H1 (cell line): ENCODE data around the gene DDB1. TPM values are rescaled to one million over a fixed set of nuclear protein-coding genes. Genes with fewer than 3 reads are reported as not detected.

Experiments
- CTCF ChIA-PET: fragments of 300-600 bp; sonication (Branson Sonifier 250); formaldehyde crosslinking; loops from one replicate; lab custom pipeline; 2021; ENCODE audit not compliant: partially characterized antibody; lab: Charles Lee
- POLR2A ChIA-PET: fragments of 300-600 bp; sonication (Branson Sonifier 250); formaldehyde crosslinking; loops from one replicate; lab custom pipeline; 2021; ENCODE audit warnings: inconsistent platforms; ENCODE audit not compliant: partially characterized antibody; lab: Charles Lee
- DNase-seq, 2 experiments: peaks; one replicate each; pipeline versions ENCODE4 v3.0.0 to v3.0.0-alpha.2; 2010 to 2022; ENCODE audit warnings: low spot score in 2 of 2, low read depth in 1 of 2, mixed read lengths in 1 of 2
- FAIRE-seq: peaks from 2 replicates; lab custom pipeline; 2011; peaks lifted over from hg19 to GRCh38; lab: Jason Lieb, UNC
- H2AFZ ChIP-seq: 2 replicates; pipeline ENCODE4 v1.8.1; 2012; ENCODE audit warnings: low read length, inconsistent platforms
- H2AK5ac ChIP-seq: 2 replicates; pipeline ENCODE4 v1.6.1; 2013; ENCODE audit warnings: low read depth, low read length
- H2BK120ac ChIP-seq: replicated peaks from 2 replicates; pipeline ENCODE3; 2013; ENCODE audit warnings: low read depth, low read length, inconsistent platforms
- H2BK12ac ChIP-seq: 2 replicates; pipeline ENCODE4 v1.6.1; 2013; ENCODE audit warnings: low read depth, low read length
- H2BK15ac ChIP-seq: 2 replicates; pipeline ENCODE4 v1.6.1; 2013; ENCODE audit warnings: low read length
- H2BK20ac ChIP-seq: 2 replicates; pipeline ENCODE4 v1.6.1; 2013; ENCODE audit warnings: low read length
- H2BK5ac ChIP-seq: 2 replicates; pipeline ENCODE4 v1.6.1; 2013; ENCODE audit warnings: low read depth, low read length
- H3K14ac ChIP-seq: 2 replicates; pipeline ENCODE4 v1.6.1; 2013; ENCODE audit warnings: inconsistent platforms; ENCODE audit not compliant: insufficient read length
- H3K18ac ChIP-seq: 2 replicates; pipeline ENCODE4 v1.6.1; 2013; ENCODE audit warnings: low read length; ENCODE audit errors: extremely low read depth
- H3K23ac ChIP-seq: 2 replicates; pipeline ENCODE4 v1.6.1; 2013; ENCODE audit warnings: inconsistent platforms; ENCODE audit not compliant: insufficient read length
- H3K23me2 ChIP-seq: 2 replicates; pipeline ENCODE4 v1.6.1; 2013; ENCODE audit warnings: low read depth, low read length
- H3K27ac ChIP-seq: 2 replicates; pipeline ENCODE4 v1.6.1; 2011; ENCODE audit warnings: low read depth, low read length, inconsistent platforms
- H3K27me3 ChIP-seq, 4 experiments: replicated peaks in 1 of 4; 1 replicate in 1 of 4; 2 replicates in 3 of 4; pipeline versions ENCODE4 v1.6.1 to v1.8.1; 2011 to 2013; ENCODE audit warnings: low read length in 3 of 4, mild to moderate bottlenecking in 3 of 4, inconsistent platforms in 2 of 4, mixed read lengths in 2 of 4, moderate library complexity in 1 of 4; ENCODE audit not compliant: control insufficient read depth in 3 of 4, insufficient read depth in 3 of 4; ENCODE audit errors: extremely low read depth in 1 of 4
- H3K36me3 ChIP-seq, 4 experiments: 2 replicates each; pipeline versions ENCODE4 v1.6.1 to v1.8.1; 2011 to 2013; ENCODE audit warnings: mild to moderate bottlenecking in 4 of 4, low read length in 3 of 4, moderate library complexity in 2 of 4, control low read depth in 1 of 4, inconsistent platforms in 1 of 4; ENCODE audit not compliant: insufficient read depth in 4 of 4, control insufficient read depth in 2 of 4
- H3K4ac ChIP-seq: replicated peaks from 2 replicates; pipeline ENCODE3; 2013; ENCODE audit warnings: low read length, low read depth, mixed read lengths, inconsistent platforms; ENCODE audit not compliant: insufficient read length
- H3K4me1 ChIP-seq, 4 experiments: replicated peaks in 1 of 4; 1 replicate in 1 of 4; 2 replicates in 3 of 4; pipeline versions ENCODE4 v1.6.1 to v1.8.1; 2011 to 2013; ENCODE audit warnings: low read length in 3 of 4, inconsistent platforms in 2 of 4, mixed read lengths in 1 of 4; ENCODE audit not compliant: insufficient read depth in 4 of 4, control insufficient read depth in 3 of 4
- H3K4me2 ChIP-seq, 2 experiments: 2 replicates each; pipeline versions ENCODE4 v1.6.1 to v1.8.1; 2011 to 2013; ENCODE audit warnings: low read depth in 2 of 2, low read length in 2 of 2, control low read depth in 1 of 2, inconsistent platforms in 1 of 2, mild to moderate bottlenecking in 1 of 2; ENCODE audit not compliant: insufficient read depth in 1 of 2
- H3K4me3 ChIP-seq, 4 experiments: fragments of 200-600, 300-600 bp in 1 of 4; sonication (generic), shearing (Covaris generic), sonication (Bioruptor Twin) in 1 of 4; 2 replicates each; pipeline versions ENCODE4 v1.5.1 to v1.8.1; 2011 to 2016; ENCODE audit warnings: low read length in 4 of 4, low read depth in 3 of 4, control low read depth in 2 of 4, inconsistent platforms in 2 of 4, mild to moderate bottlenecking in 2 of 4, mixed read lengths in 1 of 4, moderate library complexity in 1 of 4; ENCODE audit not compliant: insufficient read depth in 2 of 4; ENCODE audit errors: extremely low read depth in 1 of 4
- H3K56ac ChIP-seq: replicated peaks from 2 replicates; pipeline ENCODE3; 2013; ENCODE audit warnings: low read depth, mild to moderate bottlenecking, mixed read lengths, low read length, inconsistent platforms; ENCODE audit not compliant: insufficient read length
- H3K79me1 ChIP-seq: 2 replicates; pipeline ENCODE4 v1.6.1; 2013; ENCODE audit warnings: low read depth, low read length, control low read depth
- H3K79me2 ChIP-seq, 2 experiments: 2 replicates each; pipeline versions ENCODE4 v1.6.1 to v1.8.1; 2012 to 2013; ENCODE audit warnings: low read length in 2 of 2, mild to moderate bottlenecking in 2 of 2, inconsistent platforms in 1 of 2; ENCODE audit not compliant: insufficient read depth in 2 of 2, control insufficient read depth in 1 of 2
- H3K9ac ChIP-seq, 4 experiments: replicated peaks in 1 of 4; 1 replicate in 1 of 4; 2 replicates in 3 of 4; pipeline versions ENCODE4 v1.6.1 to v1.8.1; 2011 to 2013; ENCODE audit warnings: low read depth in 3 of 4, low read length in 3 of 4, control low read depth in 2 of 4, mild to moderate bottlenecking in 2 of 4, moderate library complexity in 2 of 4, inconsistent platforms in 1 of 4; ENCODE audit errors: extremely low read depth in 1 of 4
- H3K9me3 ChIP-seq, 2 experiments: 2 replicates each; pipeline versions ENCODE4 v1.6.1 to v1.8.1; 2012 to 2013; ENCODE audit warnings: mild to moderate bottlenecking in 2 of 2, moderate library complexity in 2 of 2, control low read depth in 1 of 2, inconsistent platforms in 1 of 2, low read depth in 1 of 2, low read length in 1 of 2, mixed read lengths in 1 of 2; ENCODE audit not compliant: insufficient read depth in 2 of 2
- H4K20me1 ChIP-seq, 2 experiments: replicated peaks in 1 of 2; 2 replicates each; pipeline versions ENCODE3 to v1.8.1; 2011 to 2013; ENCODE audit warnings: inconsistent platforms in 2 of 2, low read length in 2 of 2, mild to moderate bottlenecking in 1 of 2; ENCODE audit not compliant: insufficient read depth in 2 of 2, control insufficient read depth in 1 of 2
- H4K5ac ChIP-seq: 2 replicates; pipeline ENCODE4 v1.6.1; 2013; ENCODE audit warnings: low read length, low read depth, mixed read lengths, inconsistent platforms; ENCODE audit not compliant: insufficient read length
- H4K8ac ChIP-seq: 2 replicates; pipeline ENCODE4 v1.8.0; 2013; ENCODE audit warnings: mild to moderate bottlenecking, moderate library complexity, low read length, inconsistent platforms; ENCODE audit not compliant: insufficient read depth; ENCODE audit errors: extremely low read depth
- H4K91ac ChIP-seq: replicated peaks from 2 replicates; pipeline ENCODE3; 2013; ENCODE audit warnings: low read length, mixed read lengths, inconsistent platforms; ENCODE audit not compliant: insufficient read length
- BCL11A ChIP-seq, 2 experiments: IDR thresholded peaks; one replicate each; pipeline ENCODE4 v1.6.1; 2011; ENCODE audit warnings: low read depth in 2 of 2, low read length in 2 of 2, mild to moderate bottlenecking in 2 of 2
- WGBS, 2 experiments: shearing (Covaris generic) in 1 of 2; methylation state at CpG; one replicate each; pipeline versions ENCODE4 v1.1.6 to v1.1.7; 2013 to 2015; ENCODE audit warnings: low lambda C conversion rate in 2 of 2, mixed read lengths in 2 of 2, inconsistent platforms in 1 of 2, low coverage in 1 of 2, missing lambda C conversion rate in 1 of 2; ENCODE audit not compliant: insufficient replicate concordance in 2 of 2, insufficient coverage in 1 of 2, insufficient read length in 1 of 2; ENCODE audit errors: extremely low coverage in 1 of 2, missing lambda C conversion rate in 1 of 2; 5-methylcytosine and 5-hydroxymethylcytosine counted together
- polyA plus RNA-seq, 7 experiments: library from polyadenylated mRNA; depleted of rRNA in 3 of 7; stranded (reverse) in 5 of 7; unstranded in 2 of 7; fragments of >200 nt in 5 of 7; fragments of 200-250 nt in 2 of 7; gene quantifications; 1 replicate in 5 of 7; 2 replicates in 1 of 7; 4 replicates in 1 of 7; pipeline versions ENCODE4 v1.2.1 to v1.2.3, GENCODE V29; 2011 to 2013; ENCODE audit warnings: missing spikeins in 2 of 7, mixed read lengths in 2 of 7
- total RNA-seq: library from RNA; stranded (reverse); fragmentation: NEBNext Ultra II Directional; extraction: Animal tissue kit (Norgen Biotek cat#: 25700); gene quantifications from 2 replicates; pipeline ENCODE4 v1.2.1, GENCODE V29; 2021
- TF ChIP-seq, protein P1 (sequence below): IDR thresholded peaks from 2 replicates; pipeline ENCODE4 v1.6.1; 2012; ENCODE audit warnings: inconsistent platforms

DDB1 gene
- total and polyA plus RNA-seq, 2 of the 8 experiments (the other 6 are each of a cell fraction or from before 2014, with no cell fraction given): 275 to 306 TPM

DNA sequence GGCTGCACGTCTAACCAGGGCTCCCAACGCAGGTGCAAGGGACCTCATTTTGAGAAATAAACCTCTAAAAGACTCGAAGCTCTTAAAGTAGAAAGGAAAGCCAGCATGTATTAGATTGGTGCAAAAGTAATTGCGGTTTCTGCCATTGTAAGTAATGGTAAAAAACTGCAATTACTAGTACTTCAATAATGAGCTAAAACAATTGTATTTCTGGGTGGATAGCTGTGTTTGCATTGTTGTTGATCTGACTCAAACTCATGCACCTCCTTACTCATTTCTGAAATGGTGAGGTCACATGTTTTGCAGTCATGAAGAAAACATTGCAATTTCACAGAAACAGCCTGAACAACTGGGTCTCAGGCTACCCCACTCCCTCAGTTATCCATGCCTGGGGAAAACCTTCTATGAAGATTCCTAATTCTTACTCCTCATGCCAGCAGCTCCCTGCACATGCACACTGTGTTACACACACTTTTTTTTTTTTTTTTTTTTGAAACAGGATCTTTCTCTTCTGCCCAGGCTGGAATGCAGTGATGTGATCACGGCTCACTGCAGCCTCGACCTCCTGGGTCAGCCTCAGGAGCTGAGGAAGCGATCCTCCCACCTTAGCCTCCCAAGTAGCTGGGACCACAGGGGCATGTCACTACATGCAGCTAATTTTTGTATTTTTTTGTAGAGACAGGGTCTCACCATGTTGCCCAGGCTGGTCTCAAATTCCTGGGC, 62.4 kb downstream of the DDB1 start:
- WGBS, 2 experiments: 92% methylated on average over 7 of the region's 7 CpGs; no CpG with 5 or more reads in 1 of the 2 experiments
- no peak for FAIRE-seq
- POLR2A ChIA-PET: interaction anchor here (0.6 to 1.4 kb wide), 5 partner anchors 16 to 747 kb away, joined by 3 to 7 read pairs (median 3); partner anchors contain the start of gene VWCE
- no peak for TF ChIP-seq BCL11A (IDR thresholded peaks at IDR 0.05; ENCODE audit: low read depth in 2 of 2, low read length in 2 of 2)
- TF ChIP-seq, protein P1, sequence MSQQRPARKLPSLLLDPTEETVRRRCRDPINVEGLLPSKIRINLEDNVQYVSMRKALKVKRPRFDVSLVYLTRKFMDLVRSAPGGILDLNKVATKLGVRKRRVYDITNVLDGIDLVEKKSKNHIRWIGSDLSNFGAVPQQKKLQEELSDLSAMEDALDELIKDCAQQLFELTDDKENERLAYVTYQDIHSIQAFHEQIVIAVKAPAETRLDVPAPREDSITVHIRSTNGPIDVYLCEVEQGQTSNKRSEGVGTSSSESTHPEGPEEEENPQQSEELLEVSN: no peak

More for the DNA sequence above, 62.4 kb downstream of the DDB1 start:
- H4K91ac ChIP-seq: no peak overlapping the region
- no peak overlapping the region for H3K56ac ChIP-seq
- no peaks in the 10 kb centered on the region; a peak in 1 of 4 replicates for H3K79me2 ChIP-seq
- no peaks in the 10 kb centered on the region for H3K9me3 ChIP-seq
- H3K4me2 ChIP-seq: no peak overlapping the region
- H3K23ac ChIP-seq: no peak overlapping the region
- H3K4ac ChIP-seq: no peak overlapping the region
- peaks cover 0 to 11% (median 3%) of the 10 kb centered on the region in 4 experiments; a peak in 4 of 8 replicates for H3K36me3 ChIP-seq
- no peak overlapping the region for H2BK120ac ChIP-seq
- H3K27me3 ChIP-seq: no peaks in the 10 kb centered on the region
- no peak overlapping the region for H3K4me3 ChIP-seq
- no peaks in the 10 kb centered on the region for H3K4me1 ChIP-seq
- no peak overlapping the region for H2BK12ac ChIP-seq
- peaks cover 3 to 11% of the 10 kb centered on the region in 2 experiments for H4K20me1 ChIP-seq
- peaks cover 2% of the 10 kb centered on the region; the same call in 1 of the 2 replicates for H3K79me1 ChIP-seq
- H4K5ac ChIP-seq: no peak overlapping the region
- H3K18ac ChIP-seq: no peak overlapping the region
- no peak overlapping the region for H3K9ac ChIP-seq
- H2BK15ac ChIP-seq: no peak overlapping the region
- no peak overlapping the region for H2AFZ ChIP-seq
- peaks cover 14% of the 10 kb centered on the region for H3K23me2 ChIP-seq
- H2AK5ac ChIP-seq: no peak overlapping the region
- no peak overlapping the region for H4K8ac ChIP-seq
- no peak overlapping the region for H2BK20ac ChIP-seq
- no peak for DNase-seq
- CTCF ChIA-PET: interaction anchor here (0.7 to 2.2 kb wide), 6 partner anchors 9 to 115 kb away, joined by 3 to 9 read pairs (median 4); no protein-coding TSS in a partner anchor
- H3K14ac ChIP-seq: no peak overlapping the region
- no peak overlapping the region for H2BK5ac ChIP-seq
- H3K27ac ChIP-seq: no peak overlapping the region
